ENCODE results near the gene NOX4. TPM values are rescaled to one million over a fixed set of nuclear protein-coding genes. Genes with fewer than 3 reads are reported as not detected.

NOX4 gene
- total RNA-seq, 1 donor from 2014 or later = 3.7 TPM

- no peak for TF ChIP-seq CTCF (conservative IDR thresholded peaks at IDR 0.05)
- Mint-ChIP-seq H3K36me3 (no peaks in the 10 kb centered on the region), H3K27ac (no peak overlapping the region), H3K4me3 (no peak overlapping the region), H3K27me3 (peaks cover 5% of the 10 kb centered on the region), H3K9me3 (peaks cover 9% of the 10 kb centered on the region), H3K4me1 (ENCODE audit: unreplicated experiment) (peaks cover 6% of the 10 kb centered on the region)
- DNase-seq (ENCODE audit: extremely low spot score, unreplicated experiment) = no peak
Measured at GRCh38 chr11:89529626-89530380, 38.6 kb upstream of the NOX4 start.

GRCh38 chr11:89521792-89522191, 30.6 kb upstream of the NOX4 start:
- Mint-ChIP-seq H3K9me3 (peaks cover 6% of the 10 kb centered on the region), H3K4me1 (ENCODE audit: unreplicated experiment) (no peaks in the 10 kb centered on the region), H3K27ac (no peak overlapping the region), H3K27me3 (peaks cover 3% of the 10 kb centered on the region), H3K4me3 (no peak overlapping the region), H3K36me3 (no peaks in the 10 kb centered on the region)
- no peak for TF ChIP-seq CTCF (conservative IDR thresholded peaks at IDR 0.05)
- no peak for DNase-seq (ENCODE audit: extremely low spot score, unreplicated experiment)

- Mint-ChIP-seq H3K4me3 (no peak overlapping the region), H3K36me3 (no peaks in the 10 kb centered on the region), H3K4me1 (ENCODE audit: unreplicated experiment) (no peaks in the 10 kb centered on the region), H3K27me3 (no peaks in the 10 kb centered on the region), H3K9me3 (peaks cover under 1% of the 10 kb centered on the region), H3K27ac (no peak overlapping the region)
- no peak for TF ChIP-seq CTCF (conservative IDR thresholded peaks at IDR 0.05)
- no peak for DNase-seq (ENCODE audit: extremely low spot score, unreplicated experiment)
Measured at GRCh38 chr11:89521294-89521693, 30.1 kb upstream of the NOX4 start.

- H3K36me3 Mint-ChIP-seq = no peaks in the 10 kb centered on the region
- H3K27me3 Mint-ChIP-seq = no peaks in the 10 kb centered on the region
- no peaks in the 10 kb centered on the region for H3K4me1 Mint-ChIP-seq (ENCODE audit: unreplicated experiment)
- TF ChIP-seq CTCF (conservative IDR thresholded peaks at IDR 0.05) = no peak
- no peak overlapping the region for H3K4me3 Mint-ChIP-seq
- H3K9me3 Mint-ChIP-seq = no peaks in the 10 kb centered on the region
- DNase-seq (ENCODE audit: extremely low spot score, unreplicated experiment) = no peak
- no peak overlapping the region for H3K27ac Mint-ChIP-seq
Measured at GRCh38 chr11:89516496-89516895, 25.3 kb upstream of the NOX4 start.

GRCh38 chr11:89508544-89508943, 17.4 kb upstream of the NOX4 start:
- Mint-ChIP-seq H3K27ac (no peak overlapping the region), H3K4me3 (no peak overlapping the region), H3K36me3 (no peaks in the 10 kb centered on the region), H3K4me1 (ENCODE audit: unreplicated experiment) (no peaks in the 10 kb centered on the region), H3K9me3 (no peaks in the 10 kb centered on the region), H3K27me3 (no peaks in the 10 kb centered on the region)
- DNase-seq (ENCODE audit: extremely low spot score, unreplicated experiment) = no peak
- no peak for TF ChIP-seq CTCF (conservative IDR thresholded peaks at IDR 0.05)
